Stimulated activated CD8-positive, alpha-beta memory T cell treated with anti-CD3 and anti-CD28 coated beads, Interleukin-15, amount 100 ng/mL, for 24 hours (primary cell): ENCODE data around the gene STYK1.

ENCODE experiments used
- DNase-seq: peaks from one replicate; pipeline ENCODE4 v3.0.0-alpha.2; 2020; ENCODE audit warnings: low read depth

Gene STYK1

GRCh38 chr12:10673659-10674384 is at the start of gene STYK1:
STYK1 (minus strand) TSS chr12:10674052; CDS start chr12:10634618, 39,434 bp downstream.
- DNase-seq, result peak; percentile 52

DNA sequence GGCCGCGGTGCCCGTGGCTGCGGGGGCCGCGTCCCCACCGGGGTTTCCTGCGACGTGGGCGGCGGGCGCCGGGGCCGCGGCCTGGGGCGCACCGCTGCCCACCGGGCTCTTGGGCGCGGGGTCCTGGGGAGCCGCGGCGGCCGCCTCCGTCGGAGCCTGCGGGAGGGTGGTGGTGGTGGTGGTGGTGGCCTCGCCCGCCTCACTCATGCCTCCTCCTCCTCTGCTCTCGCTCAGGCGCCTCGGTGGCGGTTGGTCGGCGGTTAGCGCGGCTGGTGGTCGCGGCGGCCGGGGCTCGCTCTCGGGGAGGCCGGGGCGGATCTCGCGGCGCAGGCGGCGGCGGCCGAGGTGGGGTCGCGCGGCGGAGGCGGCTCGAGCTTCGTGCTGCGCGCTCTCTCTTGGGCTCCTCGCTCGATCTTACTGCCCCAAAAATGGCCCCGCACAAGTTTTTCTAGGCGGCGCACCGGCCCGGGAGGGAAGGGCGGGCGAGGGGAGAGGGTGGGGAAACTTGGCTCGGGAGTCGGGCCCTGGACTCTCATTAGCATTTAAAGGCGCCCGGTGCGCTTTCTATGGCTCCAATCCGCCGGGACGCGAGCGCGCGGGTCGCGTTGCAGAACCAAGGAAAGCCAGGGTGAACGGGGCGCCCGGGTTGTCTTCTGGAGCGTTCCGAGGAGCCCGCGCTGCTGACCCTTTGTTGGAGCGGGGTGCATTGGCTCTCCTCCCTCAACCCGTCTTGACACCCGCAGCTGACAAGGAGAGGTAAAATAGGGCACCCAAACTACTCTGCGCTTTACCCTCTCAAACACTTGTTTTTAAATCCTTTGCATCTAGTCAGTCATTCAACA is 49.3 kb upstream of the STYK1 start, which contains the start of gene YBX3:
Gene YBX3, minus strand, starts transcription at position 419 of the 842 bp plus-strand sequence. Its CDS starts 212 bp downstream, at position 207.
- peak; percentile 18 for DNase-seq

DNA sequence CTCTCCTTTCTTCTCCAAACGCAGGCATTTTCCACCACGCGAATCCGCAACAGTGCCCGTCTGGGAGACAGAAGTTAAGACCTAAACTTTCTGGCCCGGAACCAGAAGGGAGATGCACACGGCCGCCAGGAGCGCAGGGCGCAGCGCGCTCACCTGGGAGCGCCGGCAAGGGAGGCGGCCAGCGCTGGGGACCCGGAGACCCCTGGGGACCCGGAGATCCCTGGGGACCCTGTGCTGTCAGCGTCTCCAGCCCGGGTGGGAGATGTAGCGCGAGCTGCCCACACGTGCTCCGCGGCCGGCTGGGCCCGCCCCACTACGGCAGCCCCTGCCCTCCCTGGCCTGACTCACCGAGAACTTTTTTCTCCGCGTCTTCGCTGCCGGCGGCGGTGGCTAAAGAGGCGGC is 48.7 kb upstream of the STYK1 start:
- peak; percentile 25 for DNase-seq

DNA sequence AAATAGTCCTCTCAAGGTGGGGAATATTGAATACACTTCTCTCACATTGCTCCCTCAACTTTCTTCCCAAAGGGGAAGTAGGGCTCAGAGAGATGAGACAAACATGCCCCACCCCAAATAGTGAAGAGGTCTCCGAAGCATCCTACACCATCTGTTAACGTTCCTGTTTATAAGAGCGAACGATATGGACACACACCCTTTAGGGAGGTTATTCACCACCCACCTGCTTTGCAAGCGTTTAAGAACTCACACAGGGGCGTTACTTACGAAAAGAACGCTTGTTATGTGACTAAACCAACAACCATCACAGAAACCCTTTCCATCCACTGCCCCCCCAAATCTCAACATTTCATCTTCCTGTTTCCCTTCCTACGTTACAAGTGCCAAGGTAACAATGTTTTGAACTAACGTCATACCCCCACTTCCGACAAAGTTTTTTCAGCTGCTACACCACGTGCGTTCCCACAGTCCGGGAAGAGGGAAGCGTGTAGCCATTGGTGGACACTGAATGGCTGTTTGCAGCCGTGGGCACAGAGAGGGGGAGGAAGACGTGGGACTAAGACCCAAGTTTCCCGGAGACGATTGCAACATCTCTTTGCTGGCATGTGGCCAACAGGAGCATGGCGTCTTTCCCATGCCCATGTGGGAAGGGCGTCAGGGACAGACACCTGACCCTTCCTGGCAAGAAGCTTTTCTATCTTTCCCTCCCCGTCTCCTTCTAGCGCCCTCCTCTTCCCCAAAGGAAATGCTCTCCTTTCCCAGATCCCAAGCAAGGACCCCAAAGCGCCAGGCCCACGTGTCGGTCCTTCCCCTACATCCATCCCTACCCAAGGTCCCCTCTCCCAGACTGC is 48.0 kb upstream of the STYK1 start:
- DNase-seq, result peak; percentile 25

DNA sequence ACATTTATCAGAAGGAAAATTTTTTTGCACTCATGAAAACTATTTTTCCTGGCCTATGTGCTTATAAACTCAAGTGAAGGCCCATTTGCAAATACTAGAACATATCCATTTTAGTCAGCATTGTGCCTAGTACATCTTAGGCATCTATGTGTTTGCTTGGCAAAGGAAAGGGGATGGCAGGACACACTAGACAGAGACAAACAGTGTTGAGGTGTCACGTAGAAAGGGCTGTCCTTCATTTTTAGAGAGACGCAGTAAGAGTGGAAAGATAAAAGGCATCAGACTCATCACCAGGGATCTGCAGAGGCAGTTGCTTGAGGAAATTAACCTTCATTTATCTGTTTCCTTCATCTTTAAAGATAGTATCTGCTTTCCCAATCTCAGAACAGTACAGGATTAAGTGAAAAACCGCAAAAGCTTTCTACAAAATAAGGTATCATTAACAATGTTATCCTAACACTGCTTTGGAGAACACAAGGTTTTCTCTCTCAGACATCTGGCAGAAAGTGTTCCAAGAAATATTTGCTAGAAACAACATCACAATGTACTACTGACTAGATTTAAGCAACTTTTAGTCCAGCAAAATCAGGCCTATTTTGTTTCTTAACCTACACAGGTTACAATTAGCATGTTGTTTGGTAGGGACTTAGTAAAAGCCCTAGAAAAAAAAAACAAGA is 47.3 kb upstream of the STYK1 start:
- DNase-seq, result no peak

DNA sequence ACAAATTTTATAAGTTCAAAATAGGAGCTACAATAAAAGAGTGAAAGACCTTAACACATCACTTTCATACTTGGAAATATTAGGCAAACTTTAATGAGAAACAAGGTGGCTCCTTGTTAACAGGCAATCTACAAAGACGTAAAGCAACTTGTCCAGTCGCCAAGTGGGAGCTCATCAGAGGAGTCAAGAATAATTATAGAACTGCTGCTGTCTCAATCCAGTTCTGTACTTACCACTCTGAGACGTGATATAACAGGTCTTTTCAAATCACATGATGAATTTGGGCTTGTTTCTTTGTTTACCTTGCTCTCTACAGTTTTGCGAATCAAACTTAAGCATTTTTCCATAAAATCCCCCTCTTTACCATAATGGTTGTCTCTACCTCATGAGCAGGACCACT is 45.6 kb upstream of the STYK1 start:
- no peak for DNase-seq

DNA sequence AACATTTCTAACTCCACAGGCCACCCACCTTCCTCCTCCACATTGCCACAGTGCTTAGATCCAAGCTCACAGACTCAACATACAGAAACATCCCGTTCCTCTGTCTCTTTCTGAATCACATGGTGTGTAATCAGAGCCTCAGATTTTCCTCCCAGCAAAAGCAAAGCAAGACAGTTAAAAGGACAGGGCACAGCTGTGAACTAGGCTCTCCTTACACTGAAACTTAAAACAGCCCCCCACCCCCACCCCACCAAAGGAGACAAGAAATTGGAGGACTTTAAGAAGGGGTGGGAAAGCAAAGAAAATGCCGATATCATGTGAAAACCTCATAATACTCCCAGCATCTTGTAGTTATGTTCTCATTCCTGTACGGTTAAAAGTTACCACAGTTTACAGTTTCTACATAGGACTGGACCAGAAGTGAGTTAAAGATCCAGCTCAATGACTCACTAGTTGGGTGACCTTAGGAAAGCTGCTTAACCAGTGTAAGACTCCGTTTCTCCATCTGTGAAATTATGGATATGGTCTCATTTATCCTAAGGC is 44.5 kb upstream of the STYK1 start:
- DNase-seq, result no peak

- DNase-seq, result no peak
Observed at GRCh38 chr12:10717410-10717809, 43.6 kb upstream of the STYK1 start.

- no peak for DNase-seq
Observed at GRCh38 chr12:10716704-10717315, 43.0 kb upstream of the STYK1 start.

GRCh38 chr12:10716277-10716676 is 42.4 kb upstream of the STYK1 start:
- no peak for DNase-seq

GRCh38 chr12:10715491-10715890 is 41.6 kb upstream of the STYK1 start:
- no peak for DNase-seq

GRCh38 chr12:10709808-10710207 is 36.0 kb upstream of the STYK1 start:
- no peak for DNase-seq

DNA sequence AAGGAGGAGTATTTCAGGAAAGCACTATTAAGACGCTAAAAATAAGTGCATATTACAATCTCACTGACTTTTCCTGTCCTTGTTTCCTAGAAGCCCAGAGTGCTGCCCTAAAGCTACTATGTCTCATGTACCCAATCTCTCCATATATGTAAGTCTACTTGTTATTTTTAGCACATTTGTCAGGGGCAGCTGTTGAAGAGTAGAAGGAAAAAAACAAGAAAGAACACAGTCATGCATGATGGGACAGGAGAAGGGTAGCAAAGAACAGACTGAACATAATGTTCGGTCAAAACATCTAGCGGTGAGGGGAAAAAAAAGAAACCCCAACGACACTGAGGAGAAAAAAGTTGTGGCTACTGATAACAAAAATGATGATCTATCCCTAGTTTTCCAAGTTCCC is 35.0 kb upstream of the STYK1 start:
- no peak for DNase-seq

- DNase-seq, result no peak
Observed at GRCh38 chr12:10705655-10706054, 31.8 kb upstream of the STYK1 start.

- DNase-seq, result no peak
Observed at GRCh38 chr12:10701843-10702242, 28.0 kb upstream of the STYK1 start.

GRCh38 chr12:10701131-10701681 is 27.4 kb upstream of the STYK1 start:
- DNase-seq, result no peak

DNA sequence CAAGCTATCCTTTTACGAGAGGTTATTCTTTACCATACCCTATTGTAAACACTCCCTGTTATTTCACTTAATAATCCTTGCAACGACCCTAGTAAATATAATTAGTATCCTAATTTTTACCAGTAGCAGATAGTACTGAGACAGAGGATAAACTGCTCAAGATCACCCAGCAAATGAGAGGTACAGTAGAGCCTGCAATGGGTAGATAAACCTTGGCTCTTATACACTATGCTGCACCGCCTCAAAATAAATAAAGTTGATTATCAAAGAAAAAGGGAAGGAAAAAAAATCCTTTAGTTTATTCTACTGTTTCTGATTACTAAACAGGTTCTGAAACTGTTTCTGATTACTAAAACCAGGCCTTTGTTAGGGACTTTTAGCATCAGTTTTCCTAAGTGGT is 26.7 kb upstream of the STYK1 start:
- DNase-seq, result no peak

DNA sequence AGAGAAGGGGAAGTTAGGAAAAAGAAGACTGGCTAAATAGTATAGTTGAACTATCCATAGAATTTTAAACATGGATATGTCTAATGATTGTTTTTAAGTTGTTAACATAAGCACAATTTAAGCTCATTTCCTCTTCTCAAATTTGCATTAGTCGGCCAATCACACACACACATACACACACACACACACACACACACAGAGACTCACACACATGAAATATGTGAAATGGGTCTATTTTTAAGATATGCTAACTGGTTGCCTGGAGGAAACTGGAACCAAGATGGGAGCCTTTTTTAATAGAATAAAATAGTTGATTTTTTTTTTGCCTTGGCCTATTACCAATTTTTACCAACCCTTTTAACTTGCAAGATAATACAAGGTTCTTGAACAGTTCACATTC is 24.0 kb upstream of the STYK1 start:
- no peak for DNase-seq

DNA sequence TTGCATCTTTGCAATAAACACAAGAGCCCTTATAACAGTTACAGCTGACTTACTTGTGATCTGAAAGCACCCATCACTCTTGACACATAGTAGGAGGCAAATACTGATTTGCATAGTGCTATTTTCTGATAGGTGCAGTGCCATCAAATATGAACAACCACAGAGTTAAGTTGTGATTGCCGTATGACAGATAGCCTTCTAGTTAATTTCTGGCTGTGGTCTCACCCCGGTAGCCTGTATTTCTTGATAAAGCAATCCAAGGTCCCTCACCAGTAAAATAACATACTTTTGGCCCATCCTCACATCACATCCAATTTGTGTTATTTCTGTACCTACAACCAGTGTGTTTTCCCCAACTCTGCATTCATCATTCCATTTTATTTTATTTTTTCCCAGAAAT is 23.3 kb upstream of the STYK1 start:
- no peak for DNase-seq

DNA sequence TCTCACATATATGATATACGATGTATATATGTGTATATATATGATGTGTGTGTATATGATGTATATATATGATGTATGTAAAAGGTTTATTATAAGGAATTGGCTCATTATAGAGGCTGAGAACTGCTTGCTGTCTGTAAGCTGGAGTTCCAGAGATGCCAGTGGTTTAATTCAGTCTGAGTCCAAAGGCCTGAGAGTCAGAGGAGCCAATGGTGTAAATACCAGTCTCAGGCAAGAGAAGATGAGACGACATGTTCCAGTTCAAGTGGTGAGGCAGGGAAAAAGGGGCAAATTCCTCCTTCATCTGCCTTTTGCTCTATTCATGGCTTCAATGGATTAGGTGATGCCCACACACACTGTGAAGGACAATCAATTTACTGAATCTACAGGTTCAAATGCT is 17.1 kb upstream of the STYK1 start:
- DNase-seq, result no peak

DNA sequence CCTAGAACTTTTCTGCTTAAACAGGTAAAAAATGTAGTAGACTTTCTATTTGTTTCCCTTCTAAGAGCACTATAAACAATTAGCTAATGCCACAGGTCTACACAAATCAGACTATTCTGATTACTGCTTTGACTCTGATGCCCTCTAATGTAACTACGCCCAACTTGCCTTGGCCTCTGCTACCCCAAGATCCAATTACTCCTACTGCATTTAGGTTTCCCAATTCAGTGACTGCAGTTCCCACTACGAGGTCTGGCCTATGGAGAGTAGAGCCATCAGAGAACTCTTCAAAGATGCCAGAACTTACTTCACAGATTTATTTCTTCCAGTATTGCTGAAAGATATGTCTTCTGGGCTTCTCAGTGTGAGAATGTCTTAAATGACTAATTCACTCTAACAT is 15.3 kb upstream of the STYK1 start:
- no peak for DNase-seq
